HL-60/S4 treated with phorbol 12-myristate 13-acetate at 8.2 ng/mL for 4 days and 3 days (cell line): Measurements from ENCODE around the gene SPRY1.

Source experiments
- in situ Hi-C: fragments of 300-500 bp; cut with MboI; formaldehyde crosslinking; loops from 2 replicates; pipeline ENCODE4 v1.15.0; 2022; ENCODE audit warnings: low sequenced_read_pairs

SPRY1 gene

DNA sequence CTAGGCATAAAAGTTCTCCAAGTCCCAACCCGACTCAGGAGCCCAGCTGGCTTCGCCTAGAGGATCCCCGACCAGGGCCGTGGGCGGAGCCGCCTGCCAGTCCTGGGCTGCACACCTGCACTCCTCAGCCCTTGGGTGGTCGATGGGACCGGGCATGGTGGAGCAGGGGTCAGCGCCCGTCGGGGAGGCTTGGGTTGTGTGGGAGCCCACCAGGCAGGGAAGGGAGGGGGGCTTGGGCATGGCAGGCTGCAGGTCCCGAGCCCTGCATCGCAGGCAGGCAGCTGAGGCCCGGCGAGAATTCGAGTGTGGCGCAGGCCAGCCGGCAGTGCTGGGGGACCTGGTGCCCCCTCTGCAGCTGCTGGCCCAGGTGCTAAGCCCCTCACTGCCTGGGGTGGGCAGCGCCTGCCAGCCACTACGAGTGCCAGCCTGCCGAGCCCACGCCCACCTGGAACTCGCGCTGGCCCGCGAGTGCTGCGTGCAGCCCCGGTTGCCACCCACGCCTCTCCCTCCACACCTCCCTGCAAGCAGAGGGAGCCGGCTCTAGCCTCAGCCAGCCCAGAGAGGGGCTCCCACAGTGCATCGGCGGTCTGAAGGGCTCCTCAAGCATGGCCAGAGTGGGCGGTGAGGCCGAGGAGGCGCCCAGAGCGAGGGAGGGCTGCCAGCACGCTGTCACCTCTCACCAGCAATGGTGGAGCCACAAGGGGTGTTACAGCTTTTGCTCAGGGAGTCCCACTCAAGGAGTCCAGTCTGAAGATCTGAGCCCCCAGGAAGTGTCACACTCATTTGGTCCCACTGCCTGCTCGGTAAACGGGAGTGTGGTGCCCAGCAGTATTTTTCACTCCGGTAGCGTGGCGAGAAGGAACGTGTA is 38.9 kb downstream of the SPRY1 start:
- in situ Hi-C loops, result no loop called here

GRCh38 chr4:123438031-123438430 is 41.4 kb downstream of the SPRY1 start:
- in situ Hi-C loops, result no loop called here

GRCh38 chr4:123443401-123444289 is 47.0 kb downstream of the SPRY1 start:
- in situ Hi-C loops, result no loop called here

- in situ Hi-C loops, result no loop called here
These were observed 47.7 kb downstream of the SPRY1 start for GRCh38 chr4:123444290-123444731.

GRCh38 chr4:123446865-123447474 is 50.4 kb downstream of the SPRY1 start:
- in situ Hi-C loops, result no loop called here

DNA sequence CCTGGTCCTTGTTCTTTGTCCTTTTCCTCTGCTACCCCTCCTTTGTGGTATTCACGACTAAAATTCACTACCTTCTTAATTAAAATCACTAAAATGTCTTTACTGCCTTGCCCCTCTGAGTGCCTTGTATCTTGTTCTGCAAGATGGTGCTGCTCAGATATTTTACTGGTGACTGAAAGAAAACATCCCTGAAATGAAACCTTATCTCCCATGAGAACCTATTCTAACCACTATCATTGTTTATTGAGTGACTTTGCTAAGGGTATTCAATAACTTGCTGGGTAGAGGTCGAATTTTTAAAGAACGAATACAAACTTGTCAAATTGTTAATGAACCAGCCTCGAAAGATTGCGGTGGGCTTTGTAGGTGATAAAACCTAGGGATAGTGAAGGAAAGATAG is 52.8 kb downstream of the SPRY1 start:
- in situ Hi-C loops, result no loop called here

DNA sequence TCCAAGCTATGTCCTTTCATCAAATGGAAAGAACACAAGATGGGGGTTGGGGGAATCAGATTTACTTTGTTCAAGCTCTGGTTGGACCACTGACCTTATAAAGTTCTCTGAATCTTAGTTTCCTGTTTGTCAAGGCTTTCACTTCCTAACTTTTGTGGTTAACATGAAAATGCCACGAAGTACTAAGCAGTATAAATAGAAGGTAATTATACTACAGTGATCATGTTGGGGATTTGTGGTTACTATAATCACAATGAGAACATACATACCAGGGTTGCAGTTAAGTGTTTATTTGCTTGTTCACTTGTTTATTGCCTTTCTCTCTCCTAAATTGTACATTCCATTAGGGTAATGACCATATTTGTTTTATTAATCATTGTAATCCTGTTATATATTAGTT is 53.2 kb downstream of the SPRY1 start:
- in situ Hi-C loops, result no loop called here

GRCh38 chr4:123450393-123450792 is 53.8 kb downstream of the SPRY1 start:
- in situ Hi-C loops, result no loop called here

DNA sequence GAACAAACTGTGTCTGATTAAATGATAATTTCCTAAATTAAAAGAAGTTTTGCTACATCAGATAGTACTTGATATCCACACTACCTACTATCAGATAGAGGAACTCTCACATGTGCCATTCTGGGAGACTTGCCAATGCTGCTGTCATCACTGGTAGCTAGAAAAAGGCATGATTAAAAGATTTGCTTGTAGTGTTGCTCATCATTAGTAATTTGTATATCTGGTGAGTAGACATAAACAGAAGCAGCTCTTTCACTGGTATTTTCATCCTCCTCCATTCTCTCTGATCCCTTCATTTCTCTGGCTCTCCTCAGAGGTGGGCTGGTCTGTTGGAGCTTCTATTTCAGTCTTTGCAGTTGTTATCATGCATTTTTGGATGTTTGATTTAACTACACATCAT is 56.0 kb downstream of the SPRY1 start:
- in situ Hi-C loops, result no loop called here

- in situ Hi-C loops, result no loop called here
These were observed 56.6 kb downstream of the SPRY1 start for GRCh38 chr4:123453061-123453680.
